Liver (tissue), 9 donors: ENCODE results near the gene SRP14. TPM values are rescaled to one million over a fixed set of nuclear protein-coding genes. Genes with fewer than 3 reads are reported as not detected.

Experiments used
- DNase-seq: peaks from one replicate; pipeline ENCODE4 v3.0.0-alpha.2; 2017; ENCODE audit warnings: low spot score
- H3K27ac ChIP-seq, 2 donors: one replicate each; pipeline ENCODE4 v1.7.0; 2013; ENCODE audit warnings: inconsistent platforms in 2 of 2, low read length in 2 of 2, control low read depth in 1 of 2, low read depth in 1 of 2, mild to moderate bottlenecking in 1 of 2
- H3K27me3 ChIP-seq, 4 donors: one replicate each; pipeline versions ENCODE4 v1.6.1 to v1.7.0; 2013; ENCODE audit warnings: low read length in 3 of 4, inconsistent platforms in 1 of 4, mild to moderate bottlenecking in 1 of 4, moderate library complexity in 1 of 4; ENCODE audit not compliant: control insufficient read depth in 4 of 4, insufficient read depth in 4 of 4
- H3K36me3 ChIP-seq, 4 donors: one replicate each; pipeline versions ENCODE4 v1.6.1 to v1.7.0; 2013; ENCODE audit warnings: low read length in 3 of 4, mild to moderate bottlenecking in 3 of 4, low read depth in 1 of 4, moderate library complexity in 1 of 4; ENCODE audit not compliant: control insufficient read depth in 4 of 4, insufficient read depth in 3 of 4
- H3K4me1 ChIP-seq, 4 donors: one replicate each; pipeline versions ENCODE4 v1.6.1 to v1.7.0; 2013; ENCODE audit warnings: low read length in 3 of 4, mild to moderate bottlenecking in 3 of 4, moderate library complexity in 1 of 4; ENCODE audit not compliant: control insufficient read depth in 4 of 4, insufficient read depth in 4 of 4
- H3K4me3 ChIP-seq, 3 donors: one replicate each; pipeline versions ENCODE4 v1.6.1 to v1.7.0; 2013; ENCODE audit warnings: low read length in 3 of 3, control low read depth in 1 of 3, low read depth in 1 of 3, mild to moderate bottlenecking in 1 of 3
- H3K9ac ChIP-seq, 2 donors: one replicate each; pipeline ENCODE4 v1.7.0; 2013; ENCODE audit warnings: low read length in 2 of 2, mild to moderate bottlenecking in 2 of 2, moderate library complexity in 2 of 2, control low read depth in 1 of 2, low read depth in 1 of 2
- H3K9me3 ChIP-seq, 4 donors: one replicate each; pipeline versions ENCODE4 v1.6.1 to v1.7.0; 2013; ENCODE audit warnings: low read length in 3 of 4; ENCODE audit not compliant: control insufficient read depth in 4 of 4
- FOXA1 ChIP-seq: IDR thresholded peaks from 2 replicates; pipeline ENCODE4 v1.6.1; 2016; ENCODE audit warnings: antibody characterized with exemption
- GABPA ChIP-seq, 2 donors: IDR thresholded peaks in 1 of 2; conservative IDR thresholded peaks in 1 of 2; 2 replicates each; pipeline ENCODE4 v1.6.1; 2016; ENCODE audit warnings: antibody characterized with exemption in 2 of 2, mild to moderate bottlenecking in 1 of 2, moderate library complexity in 1 of 2
- RAD21 ChIP-seq, 2 donors: IDR thresholded peaks; 2 replicates each; pipeline ENCODE4 v1.6.1; 2016; ENCODE audit warnings: antibody characterized with exemption in 2 of 2, mild to moderate bottlenecking in 2 of 2
- TAF1 ChIP-seq: conservative IDR thresholded peaks from 2 replicates; pipeline ENCODE4 v1.6.1; 2016; ENCODE audit warnings: antibody characterized with exemption, mild to moderate bottlenecking
- YY1 ChIP-seq: IDR thresholded peaks from 2 replicates; pipeline ENCODE4 v1.6.1; 2016; ENCODE audit warnings: antibody characterized with exemption, mild to moderate bottlenecking
- WGBS: extraction: QIAGEN DNeasy Blood & Tissue Kit; methylation state at CpG from one replicate; pipeline ENCODE4 v1.1.7; 2013; 5-methylcytosine and 5-hydroxymethylcytosine counted together
- polyA plus RNA-seq, 2 donors: library from polyadenylated mRNA; stranded (reverse) in 1 of 2; unstranded in 1 of 2; fragments of 200-250 nt in 1 of 2; fragments of >200 nt in 1 of 2; fragmentation: Nextera tagmentation in 1 of 2; extraction: Ambion mirVana in 1 of 2; gene quantifications; one replicate each; pipeline versions ENCODE4 v1.2.1 to v1.2.3, GENCODE V29; 2013 to 2015
- total RNA-seq, 2 donors: library from RNA; depleted of rRNA; stranded (reverse); fragments of >200 nt; gene quantifications; one replicate each; pipeline ENCODE4 v1.2.3, GENCODE V29; 2014
- TF ChIP-seq, protein P1 (sequence below): fragments of 150-350 bp; IDR thresholded peaks from 2 replicates; pipeline ENCODE4 v1.5.1; 2017; ENCODE audit warnings: improper control_type of control experiment, low read depth, low read length; ENCODE audit not compliant: missing input control
- TF ChIP-seq, protein P2 (sequence below): IDR thresholded peaks from 2 replicates; pipeline ENCODE4 v1.6.1; 2016; ENCODE audit warnings: antibody characterized with exemption
- donor health status: healthy.
- donor health status: healthy.
- donor health status: healthy.
- donor health status: healthy.
- donor health status: healthy.

Gene SRP14
- total and polyA plus RNA-seq, 4 donors: 67.2 to 357 (median 116) TPM

DNA sequence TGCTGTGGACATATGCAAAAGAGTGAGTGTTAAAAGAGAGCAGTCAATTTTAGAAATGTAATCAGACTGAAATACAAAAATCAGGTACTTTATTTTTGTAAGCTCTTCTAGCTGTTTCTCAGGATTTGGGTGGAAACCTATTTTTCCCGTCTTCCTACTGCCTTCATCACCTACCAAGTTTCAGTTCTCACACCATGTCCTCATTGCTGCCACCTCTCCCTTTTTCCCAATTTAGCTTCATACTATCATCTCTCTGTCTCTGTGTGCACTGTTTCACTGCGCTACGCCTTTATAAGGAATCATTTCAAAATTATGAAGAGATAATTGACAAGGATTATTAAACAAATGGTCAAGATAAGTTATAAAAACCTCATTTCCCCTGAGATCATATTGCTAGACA lies 7.7 kb downstream of the SRP14 start (continued):
- TF ChIP-seq, protein P1, sequence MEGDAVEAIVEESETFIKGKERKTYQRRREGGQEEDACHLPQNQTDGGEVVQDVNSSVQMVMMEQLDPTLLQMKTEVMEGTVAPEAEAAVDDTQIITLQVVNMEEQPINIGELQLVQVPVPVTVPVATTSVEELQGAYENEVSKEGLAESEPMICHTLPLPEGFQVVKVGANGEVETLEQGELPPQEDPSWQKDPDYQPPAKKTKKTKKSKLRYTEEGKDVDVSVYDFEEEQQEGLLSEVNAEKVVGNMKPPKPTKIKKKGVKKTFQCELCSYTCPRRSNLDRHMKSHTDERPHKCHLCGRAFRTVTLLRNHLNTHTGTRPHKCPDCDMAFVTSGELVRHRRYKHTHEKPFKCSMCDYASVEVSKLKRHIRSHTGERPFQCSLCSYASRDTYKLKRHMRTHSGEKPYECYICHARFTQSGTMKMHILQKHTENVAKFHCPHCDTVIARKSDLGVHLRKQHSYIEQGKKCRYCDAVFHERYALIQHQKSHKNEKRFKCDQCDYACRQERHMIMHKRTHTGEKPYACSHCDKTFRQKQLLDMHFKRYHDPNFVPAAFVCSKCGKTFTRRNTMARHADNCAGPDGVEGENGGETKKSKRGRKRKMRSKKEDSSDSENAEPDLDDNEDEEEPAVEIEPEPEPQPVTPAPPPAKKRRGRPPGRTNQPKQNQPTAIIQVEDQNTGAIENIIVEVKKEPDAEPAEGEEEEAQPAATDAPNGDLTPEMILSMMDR: no peak

- no peaks in the 10 kb centered on the region for H3K4me1 ChIP-seq
- no peaks in the 10 kb centered on the region for H3K27me3 ChIP-seq
- H3K36me3 ChIP-seq: peaks cover 10 to 68% (median 55%) of the 10 kb centered on the region in 4 donors
- H3K27ac ChIP-seq: no peak overlapping the region
- H3K4me3 ChIP-seq: no peak overlapping the region
- no peaks in the 10 kb centered on the region for H3K9me3 ChIP-seq
- 78% methylated on average over 7 of the region's 7 CpGs for WGBS
- TF ChIP-seq TAF1 (no peak), RAD21 (IDR thresholded peaks at IDR 0.05) (peak; percentile 49 to 71)
- TF ChIP-seq, protein P1: peak; percentile 43
- H3K9ac ChIP-seq: no peak overlapping the region
- no peak for DNase-seq
Observed at GRCh38 chr15:40029979-40030893, 8.7 kb downstream of the SRP14 start.

DNA sequence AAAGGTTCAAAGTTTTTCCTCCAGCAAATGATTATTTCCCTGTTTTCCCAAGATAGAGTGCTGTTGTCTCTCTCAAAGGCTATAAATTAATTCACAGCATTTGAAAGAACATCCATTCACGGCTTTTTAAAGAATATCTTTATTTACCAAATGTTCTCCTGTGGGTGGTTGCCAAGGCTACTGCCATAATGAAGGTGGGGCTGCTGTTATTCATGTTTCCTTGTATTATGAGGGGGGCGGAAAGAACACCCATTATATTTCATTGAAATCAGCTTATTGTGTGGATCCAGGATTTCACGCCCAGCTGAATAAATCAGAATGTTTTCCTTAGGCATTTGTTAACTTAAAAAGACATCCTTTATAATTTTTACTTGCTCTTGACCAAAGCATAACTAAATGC lies 10.1 kb downstream of the SRP14 start:
- Histone ChIP-seq H3K4me3 (no peak overlapping the region), H3K9me3 (no peaks in the 10 kb centered on the region), H3K27me3 (no peaks in the 10 kb centered on the region), H3K27ac (no peak overlapping the region), H3K4me1 (no peaks in the 10 kb centered on the region), H3K36me3 (peaks cover 8 to 64% (median 45%) of the 10 kb centered on the region in 4 donors), H3K9ac (no peak overlapping the region)
- WGBS: 71% methylated on average over 3 of the region's 3 CpGs
- DNase-seq: no peak
- TF ChIP-seq YY1 (no peak), FOXA1 (no peak), GABPA (IDR thresholded peaks at IDR 0.05 in 1 of 2, conservative IDR thresholded peaks at IDR 0.05 in 1 of 2) (no peak), RAD21 (IDR thresholded peaks at IDR 0.05) (no peak)
- TF ChIP-seq, protein P2, sequence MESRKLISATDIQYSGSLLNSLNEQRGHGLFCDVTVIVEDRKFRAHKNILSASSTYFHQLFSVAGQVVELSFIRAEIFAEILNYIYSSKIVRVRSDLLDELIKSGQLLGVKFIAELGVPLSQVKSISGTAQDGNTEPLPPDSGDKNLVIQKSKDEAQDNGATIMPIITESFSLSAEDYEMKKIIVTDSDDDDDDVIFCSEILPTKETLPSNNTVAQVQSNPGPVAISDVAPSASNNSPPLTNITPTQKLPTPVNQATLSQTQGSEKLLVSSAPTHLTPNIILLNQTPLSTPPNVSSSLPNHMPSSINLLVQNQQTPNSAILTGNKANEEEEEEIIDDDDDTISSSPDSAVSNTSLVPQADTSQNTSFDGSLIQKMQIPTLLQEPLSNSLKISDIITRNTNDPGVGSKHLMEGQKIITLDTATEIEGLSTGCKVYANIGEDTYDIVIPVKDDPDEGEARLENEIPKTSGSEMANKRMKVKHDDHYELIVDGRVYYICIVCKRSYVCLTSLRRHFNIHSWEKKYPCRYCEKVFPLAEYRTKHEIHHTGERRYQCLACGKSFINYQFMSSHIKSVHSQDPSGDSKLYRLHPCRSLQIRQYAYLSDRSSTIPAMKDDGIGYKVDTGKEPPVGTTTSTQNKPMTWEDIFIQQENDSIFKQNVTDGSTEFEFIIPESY: no peak
- TF ChIP-seq, protein P1: no peak
